ENCODE data around the gene INKA1.
A peak's percentile ranks its signal among the peaks of the same experiment; 100 is the strongest.
"Not testable (repeated sequence)": the region's sequence is repeated elsewhere in the genome, so short reads cannot be mapped to it uniquely, and the experiment has no call there.

Gene INKA1

DNA sequence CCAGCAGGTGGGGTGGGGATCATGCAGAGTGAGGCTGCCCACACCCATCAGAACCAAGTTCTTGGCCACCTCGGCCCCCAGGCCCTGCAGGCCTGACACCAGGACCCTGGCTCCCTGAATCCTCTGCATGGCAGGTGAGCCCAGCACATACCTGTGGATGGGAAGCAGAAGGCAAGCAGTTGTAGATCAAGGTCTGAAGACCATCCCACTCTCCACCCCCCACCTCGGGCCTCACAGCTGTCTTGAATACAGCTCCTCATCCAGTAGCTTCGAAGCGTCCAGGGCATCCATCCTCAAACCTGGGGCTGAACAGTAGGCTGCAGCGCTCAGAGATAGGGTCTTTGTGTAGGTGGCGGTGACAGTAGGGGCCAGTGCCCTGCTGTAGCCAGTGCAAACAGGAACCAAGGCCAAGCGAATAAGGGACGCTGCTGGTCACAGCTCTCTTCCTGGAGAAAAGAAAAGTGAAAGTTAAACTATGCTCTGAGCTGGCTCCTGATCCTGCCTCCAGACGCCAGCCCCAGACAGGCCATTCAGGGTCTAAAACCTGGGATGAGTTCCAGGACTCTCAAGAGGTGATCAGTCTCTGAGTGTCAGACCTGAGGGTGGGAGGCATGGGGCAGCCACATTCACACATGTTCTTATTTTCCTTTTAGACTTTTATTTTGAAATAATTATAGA, 10.6 kb downstream of the INKA1 start, which contains the start of gene UBA7:
UBA7 (minus strand) TSS at position 457 of the 678 bp plus-strand sequence; CDS start at position 291, 166 bp downstream.
- DNase-seq (ENCODE audit: low read depth) = peak; percentile 79
- TF ChIP-seq CTCF (IDR thresholded peaks at IDR 0.05; ENCODE audit: low read length, missing control alignments) = no peak
- peak within 1 kb of the TSS; percentile 65 for H3K4me3 ChIP-seq (replicated peaks; ENCODE audit: low read depth, low read length)

- not testable (repeated sequence) for DNase-seq (ENCODE audit: low read depth); H3K4me3 ChIP-seq (replicated peaks; ENCODE audit: low read depth, low read length)
Observed at GRCh38 chr3:49823131-49823530, 20.1 kb downstream of the INKA1 start.

- no peak for DNase-seq (ENCODE audit: low read depth)
- no peak overlapping the region for H3K4me3 ChIP-seq (replicated peaks; ENCODE audit: low read depth, low read length)
- TF ChIP-seq CTCF (IDR thresholded peaks at IDR 0.05; ENCODE audit: low read length, missing control alignments) = no peak
Observed at GRCh38 chr3:49826016-49826415, 23.0 kb downstream of the INKA1 start.

GRCh38 chr3:49831341-49831740, 28.3 kb downstream of the INKA1 start:
- TF ChIP-seq CTCF (IDR thresholded peaks at IDR 0.05; ENCODE audit: low read length, missing control alignments) = no peak
- no peak for DNase-seq (ENCODE audit: low read depth)

DNA sequence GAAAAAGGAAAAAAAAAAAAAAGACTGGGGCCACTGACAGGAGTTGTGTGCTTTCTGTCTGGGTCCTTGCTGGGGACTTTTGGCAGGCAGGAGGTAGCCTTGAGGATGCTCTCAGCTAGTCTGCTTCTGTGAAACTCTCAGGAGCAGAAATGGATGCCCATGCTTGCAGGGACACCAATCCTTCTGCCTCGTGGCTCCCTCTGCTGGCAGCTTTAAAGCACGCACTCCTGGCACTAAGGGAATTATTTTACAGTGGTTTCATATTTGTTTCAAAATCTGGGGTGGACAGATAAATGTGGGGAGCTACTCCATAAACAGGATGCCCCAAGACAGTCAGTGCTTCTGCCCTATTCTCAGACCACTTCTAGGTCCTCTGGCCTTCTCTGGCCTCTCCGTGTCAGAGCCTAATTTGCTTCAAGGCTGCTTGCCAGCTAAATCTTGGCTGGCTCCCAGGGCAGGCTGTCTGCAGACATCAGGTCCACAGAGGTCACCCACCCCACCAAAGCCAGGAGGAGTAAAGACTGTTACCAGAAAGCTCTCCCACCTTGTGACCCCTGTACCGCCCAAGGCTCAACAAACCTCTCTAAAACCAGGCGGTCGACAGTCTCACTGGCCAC, 36.2 kb downstream of the INKA1 start:
- peak; percentile 88 for TF ChIP-seq CTCF (IDR thresholded peaks at IDR 0.05; ENCODE audit: low read length, missing control alignments)
- H3K4me3 ChIP-seq (replicated peaks; ENCODE audit: low read depth, low read length) = no peak overlapping the region
- peak; percentile 90 for DNase-seq (ENCODE audit: low read depth)

More at GRCh38 chr3:49831341-49831740, 28.3 kb downstream of the INKA1 start:
- H3K4me3 ChIP-seq (replicated peaks; ENCODE audit: low read depth, low read length) = no peak overlapping the region

DNA sequence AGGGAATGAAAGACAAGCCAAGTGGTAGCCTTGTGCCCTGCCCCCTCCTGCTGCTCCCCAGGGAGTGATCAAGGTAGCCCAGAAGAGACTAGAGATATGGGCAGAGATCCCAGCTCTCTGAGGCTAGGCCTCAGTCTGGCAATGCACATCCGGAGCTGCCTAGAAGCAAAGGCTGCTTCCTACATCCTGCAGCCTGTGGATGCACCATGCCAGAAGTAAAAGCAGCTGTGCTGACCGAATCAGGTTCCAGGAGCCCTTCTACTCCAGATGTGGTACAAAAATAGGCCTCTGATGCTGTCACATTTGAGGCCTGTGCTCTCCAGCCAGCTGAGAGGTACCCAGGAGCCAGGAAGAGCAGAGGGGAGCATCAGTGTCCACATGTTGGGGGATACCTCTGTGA, 37.3 kb downstream of the INKA1 start:
- DNase-seq (ENCODE audit: low read depth) = peak; percentile 8
- no peak overlapping the region for H3K4me3 ChIP-seq (replicated peaks; ENCODE audit: low read depth, low read length)
- no peak for TF ChIP-seq CTCF (IDR thresholded peaks at IDR 0.05; ENCODE audit: low read length, missing control alignments)

DNA sequence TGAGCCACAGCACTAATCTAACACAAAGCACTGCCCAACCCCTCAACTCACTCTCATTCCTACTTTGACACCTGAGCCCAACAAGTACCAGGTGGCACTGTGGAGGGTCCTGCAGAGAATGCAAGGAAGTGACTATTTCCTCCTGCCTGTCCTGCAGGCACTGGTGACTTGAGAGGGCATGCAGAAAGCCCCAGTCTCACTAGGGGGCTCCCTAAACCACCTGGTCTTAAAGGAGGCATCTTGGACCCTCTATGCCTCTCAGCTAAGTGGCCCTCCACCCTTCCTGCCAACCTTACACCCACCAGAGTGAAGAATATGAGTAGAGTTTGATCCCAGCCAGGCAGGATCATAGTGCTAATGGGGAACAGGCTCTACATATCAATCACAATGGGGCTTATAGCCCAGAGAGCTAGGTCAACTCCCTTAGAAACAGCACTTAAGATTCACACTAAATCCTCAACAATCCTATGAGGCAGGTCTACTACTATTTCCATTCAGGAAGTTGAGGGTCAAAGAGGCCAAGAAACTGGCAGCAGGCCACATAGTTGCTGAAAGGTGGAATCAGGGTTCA, 38.1 kb downstream of the INKA1 start:
- peak; percentile 53 for TF ChIP-seq CTCF (IDR thresholded peaks at IDR 0.05; ENCODE audit: low read length, missing control alignments)
- DNase-seq (ENCODE audit: low read depth) = peak; percentile 44
- H3K4me3 ChIP-seq (replicated peaks; ENCODE audit: low read depth, low read length) = no peak overlapping the region
